Pons (tissue), 1 donor: ENCODE measurements around the gene NOVA2.
A peak's percentile ranks its signal among the peaks of the same experiment; 100 is the strongest.

Source experiments
- DNase-seq: peaks from one replicate; pipeline ENCODE4 v3.0.0-alpha.2; 2016; ENCODE audit warnings: low spot score

NOVA2 gene

GRCh38 chr19:46000491-46001246 is 27.0 kb upstream of the NOVA2 start:
- DNase-seq = peak; percentile 43

- no peak for DNase-seq
Observed at GRCh38 chr19:45999653-46000121, 26.0 kb upstream of the NOVA2 start.

GRCh38 chr19:45998834-45999233 is 25.2 kb upstream of the NOVA2 start:
- DNase-seq = no peak

GRCh38 chr19:45996933-45997332 is 23.3 kb upstream of the NOVA2 start:
- no peak for DNase-seq

- DNase-seq = no peak
Observed at GRCh38 chr19:45995715-45996385, 22.2 kb upstream of the NOVA2 start.

GRCh38 chr19:45994998-45995714 is 21.5 kb upstream of the NOVA2 start, which contains the start of gene CCDC61:
Gene CCDC61, plus strand, starts transcription at chr19:45995467. Its CDS starts 7,552 bp downstream, at chr19:46003019.
- peak; percentile 100 for DNase-seq

- DNase-seq = no peak
Observed at GRCh38 chr19:45994456-45994997, 20.9 kb upstream of the NOVA2 start.

GRCh38 chr19:45990113-45990728 is 16.6 kb upstream of the NOVA2 start:
- DNase-seq = no peak

- no peak for DNase-seq
Observed at GRCh38 chr19:45985321-45985720, 11.7 kb upstream of the NOVA2 start.

- DNase-seq = peak; percentile 40
Observed at GRCh38 chr19:45981350-45981749, 7.7 kb upstream of the NOVA2 start.

GRCh38 chr19:45978156-45978555 is 4.5 kb upstream of the NOVA2 start:
- no peak for DNase-seq

GRCh38 chr19:45976178-45976577 is 2.5 kb upstream of the NOVA2 start:
- peak; percentile 0 for DNase-seq

GRCh38 chr19:45975306-45976070 is 1.8 kb upstream of the NOVA2 start:
- DNase-seq = no peak

- no peak for DNase-seq
Observed at GRCh38 chr19:45972947-45973540, 621 bp downstream of the NOVA2 start.

- DNase-seq = no peak
Observed at GRCh38 chr19:45972081-45972946, 1.4 kb downstream of the NOVA2 start.

GRCh38 chr19:45971260-45971902 is 2.3 kb downstream of the NOVA2 start:
- no peak for DNase-seq

- DNase-seq = no peak
Observed at GRCh38 chr19:45969676-45970075, 4.0 kb downstream of the NOVA2 start.

- DNase-seq = no peak
Observed at GRCh38 chr19:45968626-45969025, 5.0 kb downstream of the NOVA2 start.

GRCh38 chr19:45967246-45967645 is 6.4 kb downstream of the NOVA2 start:
- no peak for DNase-seq
